Natural killer cell (primary cell): ENCODE data around the gene ID3. TPM values are rescaled to one million over a fixed set of nuclear protein-coding genes. Genes with fewer than 3 reads are reported as not detected.

ENCODE experiments used
- ATAC-seq, 3 donors: fragments of 150-1000 bp in 2 of 3; fragments of 200-7000 bp in 1 of 3; cut with Tn5 transposase; 1 replicate in 1 of 3; 2 replicates in 2 of 3; pipeline ENCODE4 v1.10.0; 2021; ENCODE audit warnings: mild to moderate bottlenecking in 2 of 3, moderate library complexity in 2 of 3
- DNase-seq, 2 donors: peaks; one replicate each; pipeline versions ENCODE4 v3.0.0 to v3.0.0-alpha.2; 2013 to 2021; ENCODE audit warnings: mixed read lengths in 1 of 2
- H3K27ac ChIP-seq: one replicate; pipeline ENCODE4 v1.5.1; 2013; ENCODE audit warnings: mild to moderate bottlenecking, low read length
- H3K27me3 ChIP-seq: one replicate; pipeline ENCODE4 v1.6.1; 2013; ENCODE audit warnings: low read length; ENCODE audit not compliant: control insufficient read depth, insufficient read depth
- H3K36me3 ChIP-seq: one replicate; pipeline ENCODE4 v1.6.1; 2013; ENCODE audit warnings: low read length; ENCODE audit not compliant: control insufficient read depth, insufficient read depth
- H3K4me1 ChIP-seq: one replicate; pipeline ENCODE4 v1.6.1; 2013; ENCODE audit warnings: low read length; ENCODE audit not compliant: control insufficient read depth, insufficient read depth
- H3K4me3 ChIP-seq: one replicate; pipeline ENCODE4 v1.5.1; 2013; ENCODE audit warnings: low read length
- H3K9me3 ChIP-seq: one replicate; pipeline ENCODE4 v1.6.1; 2013; ENCODE audit warnings: low read length; ENCODE audit not compliant: control insufficient read depth, insufficient read depth
- H3K27ac Mint-ChIP-seq, 2 donors: one replicate each; pipeline ENCODE4 v1.8.0; 2022; ENCODE audit warnings: mild to moderate bottlenecking in 2 of 2, mixed read lengths in 2 of 2, moderate library complexity in 1 of 2
- H3K27me3 Mint-ChIP-seq, 2 donors: one replicate each; pipeline ENCODE4 v1.8.0; 2022; ENCODE audit warnings: low read depth in 2 of 2, mixed read lengths in 2 of 2
- H3K36me3 Mint-ChIP-seq: one replicate; pipeline ENCODE4 v1.8.0; 2022; ENCODE audit warnings: mixed read lengths
- H3K4me1 Mint-ChIP-seq, 2 donors: one replicate each; pipeline ENCODE4 v1.8.0; 2022; ENCODE audit warnings: mixed read lengths in 2 of 2
- H3K4me3 Mint-ChIP-seq: one replicate; pipeline ENCODE4 v1.8.0; 2022; ENCODE audit warnings: mild to moderate bottlenecking, moderate library complexity, mixed read lengths
- H3K9me3 Mint-ChIP-seq, 2 donors: one replicate each; pipeline ENCODE4 v1.8.0; 2022; ENCODE audit warnings: mixed read lengths in 2 of 2
- CTCF ChIP-seq: fragments of 200-600 bp; IDR thresholded peaks from one replicate; pipeline ENCODE4 v1.8.0; 2022; ENCODE audit warnings: antibody characterized with exemption
- WGBS: methylation state at CpG from one replicate; pipeline ENCODE4 v1.1.7; 2013; ENCODE audit warnings: missing lambda C conversion rate; ENCODE audit not compliant: insufficient coverage; 5-methylcytosine and 5-hydroxymethylcytosine counted together
- intact Hi-C: fragments of 100-400 bp; cut with micrococcal nuclease; formaldehyde crosslinking; loops from one replicate; pipeline ENCODE4 v1.14.2; 2022
- total RNA-seq, 4 donors: library from RNA; stranded (reverse); fragments of 120-200 nt in 1 of 4; gene quantifications; one replicate each; pipeline versions ENCODE4 v1.2.3 to v1.2.4, GENCODE V29; 2013 to 2022

ID3 gene
- total RNA-seq, 3 donors from 2014 or later (not counting 1 experiment from before 2014, with no cell fraction given): 0.29 to 6.5 (median 2.4) TPM

GRCh38 chr1:23551849-23552248 lies 7.5 kb downstream of the ID3 start:
- Histone ChIP-seq H3K4me1 (peaks cover 16% of the 10 kb centered on the region), H3K27me3 (no peaks in the 10 kb centered on the region), H3K36me3 (no peaks in the 10 kb centered on the region), H3K4me3 (no peak overlapping the region), H3K9me3 (no peaks in the 10 kb centered on the region), H3K27ac (no peak overlapping the region)
- intact Hi-C loops: no loop called here
- no peak for DNase-seq
- peaks cover 0 to 6% of the 10 kb centered on the region in 2 donors for H3K27me3 Mint-ChIP-seq
- H3K27ac Mint-ChIP-seq: no peak overlapping the region
- H3K4me1 Mint-ChIP-seq: peaks cover 17 to 21% of the 10 kb centered on the region in 2 donors
- WGBS: 77% methylated on average over 3 of the region's 4 CpGs
- H3K9me3 Mint-ChIP-seq: no peaks in the 10 kb centered on the region
- no peak for TF ChIP-seq CTCF
- H3K4me3 Mint-ChIP-seq: no peak overlapping the region
- ATAC-seq: no peak
- no peaks in the 10 kb centered on the region for H3K36me3 Mint-ChIP-seq

GRCh38 chr1:23548704-23549143 lies 10.6 kb downstream of the ID3 start:
- no peak overlapping the region for H3K4me3 Mint-ChIP-seq
- Histone ChIP-seq H3K36me3 (no peaks in the 10 kb centered on the region), H3K9me3 (no peaks in the 10 kb centered on the region), H3K27me3 (no peaks in the 10 kb centered on the region), H3K4me3 (no peak overlapping the region), H3K4me1 (peaks cover under 1% of the 10 kb centered on the region), H3K27ac (no peak overlapping the region)
- no peak for TF ChIP-seq CTCF
- intact Hi-C loops: no loop called here
- no peaks in the 10 kb centered on the region for H3K9me3 Mint-ChIP-seq
- peaks cover 0 to 6% of the 10 kb centered on the region in 2 donors for H3K4me1 Mint-ChIP-seq
- no peak for ATAC-seq
- H3K27me3 Mint-ChIP-seq: peaks cover 0 to 3% of the 10 kb centered on the region in 2 donors
- 84% methylated on average over 8 of the region's 9 CpGs for WGBS
- H3K27ac Mint-ChIP-seq: no peak overlapping the region
- DNase-seq: peak in 1 of 2 donors; percentile 12
- no peaks in the 10 kb centered on the region for H3K36me3 Mint-ChIP-seq

GRCh38 chr1:23546897-23547584 lies 12.3 kb downstream of the ID3 start:
- DNase-seq (no peak), ATAC-seq (no peak)
- Histone ChIP-seq H3K36me3 (no peaks in the 10 kb centered on the region), H3K4me3 (no peak overlapping the region), H3K27me3 (no peaks in the 10 kb centered on the region), H3K9me3 (no peaks in the 10 kb centered on the region), H3K4me1 (no peaks in the 10 kb centered on the region), H3K27ac (no peak overlapping the region)
- no peak for TF ChIP-seq CTCF
- peaks cover 0 to 3% of the 10 kb centered on the region in 2 donors for H3K27me3 Mint-ChIP-seq
- no peak overlapping the region for H3K27ac Mint-ChIP-seq
- H3K9me3 Mint-ChIP-seq: no peaks in the 10 kb centered on the region
- WGBS: 98% methylated on average over 5 of the region's 8 CpGs
- peaks cover 0 to 4% of the 10 kb centered on the region in 2 donors for H3K4me1 Mint-ChIP-seq
- no peak overlapping the region for H3K4me3 Mint-ChIP-seq
- intact Hi-C loops: no loop called here
- no peaks in the 10 kb centered on the region for H3K36me3 Mint-ChIP-seq

GRCh38 chr1:23545851-23546250 lies 13.4 kb downstream of the ID3 start:
- no peaks in the 10 kb centered on the region for H3K36me3 Mint-ChIP-seq
- no peaks in the 10 kb centered on the region for H3K9me3 Mint-ChIP-seq
- intact Hi-C loops: loop anchor here (2.0 kb wide), 1 partner anchor 371 kb away; no protein-coding TSS in a partner anchor
- H3K4me3 Mint-ChIP-seq: no peak overlapping the region
- H3K9me3 ChIP-seq: no peaks in the 10 kb centered on the region
- H3K4me1 ChIP-seq: no peaks in the 10 kb centered on the region
- no peaks in the 10 kb centered on the region for H3K27me3 Mint-ChIP-seq
- no peak for DNase-seq
- no peaks in the 10 kb centered on the region for H3K27me3 ChIP-seq
- peaks cover 0 to 4% of the 10 kb centered on the region in 2 donors for H3K4me1 Mint-ChIP-seq
- TF ChIP-seq CTCF: no peak
- no peak overlapping the region for H3K27ac ChIP-seq
- ATAC-seq: no peak
- H3K36me3 ChIP-seq: no peaks in the 10 kb centered on the region
- 90% methylated on average over 9 of the region's 9 CpGs for WGBS
- no peak overlapping the region for H3K27ac Mint-ChIP-seq
- no peak overlapping the region for H3K4me3 ChIP-seq
